Measurements from ENCODE around the gene FURIN.

DNA sequence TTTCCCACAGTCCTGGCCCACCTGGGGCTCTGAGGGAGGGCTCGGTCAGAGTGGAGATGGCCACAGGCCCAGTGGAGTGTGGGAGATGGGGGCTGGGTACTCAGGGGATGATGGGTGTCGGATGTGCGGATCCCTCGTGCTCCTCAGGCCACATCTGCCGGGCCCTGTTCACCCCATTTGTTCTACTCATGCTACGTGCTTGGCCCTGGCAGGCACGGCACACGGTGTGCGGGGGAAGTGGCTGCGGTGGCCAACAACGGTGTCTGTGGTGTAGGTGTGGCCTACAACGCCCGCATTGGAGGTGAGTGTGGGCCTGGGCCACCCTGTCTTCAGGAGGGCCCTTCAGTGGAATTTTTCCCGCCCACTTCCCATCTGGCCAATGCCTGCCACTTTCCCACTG lies 8.9 kb downstream of the FURIN start:
- TF ChIP-seq, protein P1, sequence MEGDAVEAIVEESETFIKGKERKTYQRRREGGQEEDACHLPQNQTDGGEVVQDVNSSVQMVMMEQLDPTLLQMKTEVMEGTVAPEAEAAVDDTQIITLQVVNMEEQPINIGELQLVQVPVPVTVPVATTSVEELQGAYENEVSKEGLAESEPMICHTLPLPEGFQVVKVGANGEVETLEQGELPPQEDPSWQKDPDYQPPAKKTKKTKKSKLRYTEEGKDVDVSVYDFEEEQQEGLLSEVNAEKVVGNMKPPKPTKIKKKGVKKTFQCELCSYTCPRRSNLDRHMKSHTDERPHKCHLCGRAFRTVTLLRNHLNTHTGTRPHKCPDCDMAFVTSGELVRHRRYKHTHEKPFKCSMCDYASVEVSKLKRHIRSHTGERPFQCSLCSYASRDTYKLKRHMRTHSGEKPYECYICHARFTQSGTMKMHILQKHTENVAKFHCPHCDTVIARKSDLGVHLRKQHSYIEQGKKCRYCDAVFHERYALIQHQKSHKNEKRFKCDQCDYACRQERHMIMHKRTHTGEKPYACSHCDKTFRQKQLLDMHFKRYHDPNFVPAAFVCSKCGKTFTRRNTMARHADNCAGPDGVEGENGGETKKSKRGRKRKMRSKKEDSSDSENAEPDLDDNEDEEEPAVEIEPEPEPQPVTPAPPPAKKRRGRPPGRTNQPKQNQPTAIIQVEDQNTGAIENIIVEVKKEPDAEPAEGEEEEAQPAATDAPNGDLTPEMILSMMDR (IDR thresholded peaks at IDR 0.05): no peak
- TF ChIP-seq SMC3 (IDR thresholded peaks at IDR 0.05): no peak
- no peak for TF ChIP-seq RAD21 (conservative IDR thresholded peaks at IDR 0.05 in 1 of 2, IDR thresholded peaks at IDR 0.05 in 1 of 2)
- TF ChIP-seq, protein P2, sequence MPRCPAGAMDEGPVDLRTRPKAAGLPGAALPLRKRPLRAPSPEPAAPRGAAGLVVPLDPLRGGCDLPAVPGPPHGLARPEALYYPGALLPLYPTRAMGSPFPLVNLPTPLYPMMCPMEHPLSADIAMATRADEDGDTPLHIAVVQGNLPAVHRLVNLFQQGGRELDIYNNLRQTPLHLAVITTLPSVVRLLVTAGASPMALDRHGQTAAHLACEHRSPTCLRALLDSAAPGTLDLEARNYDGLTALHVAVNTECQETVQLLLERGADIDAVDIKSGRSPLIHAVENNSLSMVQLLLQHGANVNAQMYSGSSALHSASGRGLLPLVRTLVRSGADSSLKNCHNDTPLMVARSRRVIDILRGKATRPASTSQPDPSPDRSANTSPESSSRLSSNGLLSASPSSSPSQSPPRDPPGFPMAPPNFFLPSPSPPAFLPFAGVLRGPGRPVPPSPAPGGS (IDR thresholded peaks at IDR 0.05): no peak
- TF ChIP-seq, protein P3, sequence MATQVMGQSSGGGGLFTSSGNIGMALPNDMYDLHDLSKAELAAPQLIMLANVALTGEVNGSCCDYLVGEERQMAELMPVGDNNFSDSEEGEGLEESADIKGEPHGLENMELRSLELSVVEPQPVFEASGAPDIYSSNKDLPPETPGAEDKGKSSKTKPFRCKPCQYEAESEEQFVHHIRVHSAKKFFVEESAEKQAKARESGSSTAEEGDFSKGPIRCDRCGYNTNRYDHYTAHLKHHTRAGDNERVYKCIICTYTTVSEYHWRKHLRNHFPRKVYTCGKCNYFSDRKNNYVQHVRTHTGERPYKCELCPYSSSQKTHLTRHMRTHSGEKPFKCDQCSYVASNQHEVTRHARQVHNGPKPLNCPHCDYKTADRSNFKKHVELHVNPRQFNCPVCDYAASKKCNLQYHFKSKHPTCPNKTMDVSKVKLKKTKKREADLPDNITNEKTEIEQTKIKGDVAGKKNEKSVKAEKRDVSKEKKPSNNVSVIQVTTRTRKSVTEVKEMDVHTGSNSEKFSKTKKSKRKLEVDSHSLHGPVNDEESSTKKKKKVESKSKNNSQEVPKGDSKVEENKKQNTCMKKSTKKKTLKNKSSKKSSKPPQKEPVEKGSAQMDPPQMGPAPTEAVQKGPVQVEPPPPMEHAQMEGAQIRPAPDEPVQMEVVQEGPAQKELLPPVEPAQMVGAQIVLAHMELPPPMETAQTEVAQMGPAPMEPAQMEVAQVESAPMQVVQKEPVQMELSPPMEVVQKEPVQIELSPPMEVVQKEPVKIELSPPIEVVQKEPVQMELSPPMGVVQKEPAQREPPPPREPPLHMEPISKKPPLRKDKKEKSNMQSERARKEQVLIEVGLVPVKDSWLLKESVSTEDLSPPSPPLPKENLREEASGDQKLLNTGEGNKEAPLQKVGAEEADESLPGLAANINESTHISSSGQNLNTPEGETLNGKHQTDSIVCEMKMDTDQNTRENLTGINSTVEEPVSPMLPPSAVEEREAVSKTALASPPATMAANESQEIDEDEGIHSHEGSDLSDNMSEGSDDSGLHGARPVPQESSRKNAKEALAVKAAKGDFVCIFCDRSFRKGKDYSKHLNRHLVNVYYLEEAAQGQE (IDR thresholded peaks at IDR 0.05): no peak
- no peak for TF ChIP-seq POLR2A (IDR thresholded peaks at IDR 0.05; ENCODE audit: low read length)
